Adrenal gland (tissue), 5 donors: ENCODE measurements around the gene MAPK1.

Experiments
- CTCF ChIP-seq, 6 experiments: fragments of 450-650 bp in 4 of 6; fragments of 200-600 bp in 2 of 6; sonication (generic) in 1 of 6; IDR thresholded peaks; 1 replicate in 5 of 6; 2 replicates in 1 of 6; pipeline versions ENCODE4 v1.5.1 to v1.8.0; 2016 to 2021; ENCODE audit warnings: antibody characterized with exemption in 6 of 6, mild to moderate bottlenecking in 2 of 6, moderate library complexity in 1 of 6
- POLR2A ChIP-seq, 2 donors: fragments of 450-650 bp; IDR thresholded peaks; one replicate each; pipeline ENCODE4 v1.6.1; 2017; ENCODE audit warnings: antibody characterized with exemption in 2 of 2, mild to moderate bottlenecking in 2 of 2, moderate library complexity in 1 of 2
- donor health status: DM: no; HTN: no; CAD: no.

- TF ChIP-seq CTCF (IDR thresholded peaks at IDR 0.05) (no peak), POLR2A (IDR thresholded peaks at IDR 0.05) (no peak)
Observed at GRCh38 chr22:21779444-21779843, 88.0 kb downstream of the MAPK1 start.
